DND-41 (cell line): Measurements from ENCODE around the gene ENGASE.

ENCODE experiments used
- ATAC-seq: fragments of 200-7000 bp; cut with Tn5 transposase; 3 replicates; pipeline ENCODE4 v1.9.1; 2021; ENCODE audit warnings: low read depth; ENCODE audit not compliant: insufficient read depth
- DNase-seq: peaks from one replicate; pipeline ENCODE4 v3.0.0-alpha.2; 2020
- H2AFZ ChIP-seq: 2 replicates; pipeline ENCODE4 v1.6.0; 2012; ENCODE audit warnings: low read depth, low read length
- H3K27ac ChIP-seq: 2 replicates; pipeline ENCODE4 v1.5.1; 2012; ENCODE audit warnings: low read length, inconsistent platforms
- H3K27me3 ChIP-seq: fragments of 200-600 bp; sonication (generic); 2 replicates; pipeline ENCODE4 v1.6.0; 2012; ENCODE audit warnings: low read length, mild to moderate bottlenecking, inconsistent platforms; ENCODE audit not compliant: insufficient read depth, poor library complexity
- H3K36me3 ChIP-seq: 2 replicates; pipeline ENCODE4 v1.5.1; 2012; ENCODE audit warnings: low read length, inconsistent platforms; ENCODE audit not compliant: insufficient read depth
- H3K4me1 ChIP-seq: 2 replicates; pipeline ENCODE4 v1.5.1; 2012; ENCODE audit warnings: mild to moderate bottlenecking, low read length; ENCODE audit not compliant: insufficient read depth
- H3K4me2 ChIP-seq: 2 replicates; pipeline ENCODE4 v1.6.0; 2012; ENCODE audit warnings: mild to moderate bottlenecking, moderate library complexity, low read length, inconsistent platforms; ENCODE audit not compliant: insufficient read depth
- H3K4me3 ChIP-seq, 2 experiments: fragments of 200-600 bp in 1 of 2; shearing (Covaris generic) in 1 of 2; 2 replicates each; pipeline ENCODE4 v1.5.1; 2012 to 2016; ENCODE audit warnings: inconsistent platforms in 2 of 2, low read length in 2 of 2, mild to moderate bottlenecking in 2 of 2, low read depth in 1 of 2, moderate library complexity in 1 of 2
- H3K79me2 ChIP-seq: 2 replicates; pipeline ENCODE4 v1.6.0; 2012; ENCODE audit warnings: low read length, inconsistent platforms; ENCODE audit not compliant: insufficient read depth
- H3K9ac ChIP-seq: 2 replicates; pipeline ENCODE4 v1.6.0; 2012; ENCODE audit warnings: low read depth, mild to moderate bottlenecking, inconsistent platforms, low read length, moderate library complexity
- H3K9me3 ChIP-seq: 2 replicates; pipeline ENCODE4 v1.5.1; 2012; ENCODE audit warnings: low read length, moderate library complexity, mild to moderate bottlenecking, inconsistent platforms; ENCODE audit not compliant: insufficient read depth, severe bottlenecking
- H4K20me1 ChIP-seq: 2 replicates; pipeline ENCODE4 v1.6.0; 2012; ENCODE audit warnings: low read length; ENCODE audit not compliant: insufficient read depth
- CTCF ChIP-seq: IDR thresholded peaks from 2 replicates; pipeline ENCODE4 v1.5.1; 2012; ENCODE audit warnings: borderline replicate concordance, low read length, moderate library complexity, mild to moderate bottlenecking; ENCODE audit not compliant: poor library complexity, severe bottlenecking; ENCODE audit errors: extremely low read depth
- EZH2 ChIP-seq: IDR thresholded peaks from 3 replicates; pipeline ENCODE4 v1.6.1; 2012; ENCODE audit warnings: borderline replicate concordance, low read depth, mild to moderate bottlenecking, moderate library complexity, low read length, inconsistent platforms; ENCODE audit not compliant: severe bottlenecking

Gene ENGASE

GRCh38 chr17:79034931-79035485 lies 39.6 kb upstream of the ENGASE start:
- Histone ChIP-seq H3K36me3 (no peaks in the 10 kb centered on the region), H3K4me3 (no peak overlapping the region), H3K27me3 (no peaks in the 10 kb centered on the region)

GRCh38 chr17:79035686-79036085 lies 38.9 kb upstream of the ENGASE start:
- ATAC-seq (no peak), DNase-seq (no peak)
- no peak overlapping the region for H3K4me2 ChIP-seq
- H3K27ac ChIP-seq = no peak overlapping the region
- H3K4me3 ChIP-seq = no peak overlapping the region
- H2AFZ ChIP-seq = no peak overlapping the region
- H3K36me3 ChIP-seq = no peaks in the 10 kb centered on the region
- no peaks in the 10 kb centered on the region for H3K79me2 ChIP-seq
- no peak for TF ChIP-seq EZH2
- TF ChIP-seq CTCF = no peak
- H3K9me3 ChIP-seq = no peaks in the 10 kb centered on the region
- no peaks in the 10 kb centered on the region for H3K27me3 ChIP-seq
- H4K20me1 ChIP-seq = no peaks in the 10 kb centered on the region; the same call in 1 of the 2 replicates
- H3K9ac ChIP-seq = no peak overlapping the region
- H3K4me1 ChIP-seq = no peaks in the 10 kb centered on the region

More at GRCh38 chr17:79034931-79035485, 39.6 kb upstream of the ENGASE start:
- Histone ChIP-seq H3K27ac (no peak overlapping the region), H4K20me1 (no peaks in the 10 kb centered on the region; the same call in 1 of the 2 replicates), H2AFZ (no peak overlapping the region), H3K9me3 (no peaks in the 10 kb centered on the region), H3K4me2 (no peak overlapping the region), H3K79me2 (no peaks in the 10 kb centered on the region), H3K9ac (no peak overlapping the region), H3K4me1 (no peaks in the 10 kb centered on the region)
- no peak for DNase-seq
- no peak for TF ChIP-seq EZH2
- no peak for ATAC-seq

GRCh38 chr17:79036181-79036580 lies 38.4 kb upstream of the ENGASE start:
- Histone ChIP-seq H3K9ac (no peak overlapping the region), H3K4me1 (no peaks in the 10 kb centered on the region), H4K20me1 (no peaks in the 10 kb centered on the region; the same call in 1 of the 2 replicates), H3K79me2 (no peaks in the 10 kb centered on the region), H2AFZ (no peak overlapping the region), H3K9me3 (no peaks in the 10 kb centered on the region), H3K4me3 (no peak overlapping the region), H3K27ac (no peak overlapping the region), H3K27me3 (no peaks in the 10 kb centered on the region), H3K4me2 (no peak overlapping the region), H3K36me3 (no peaks in the 10 kb centered on the region)
- TF ChIP-seq EZH2 (no peak), CTCF (no peak)
- no peak for ATAC-seq
- no peak for DNase-seq

GRCh38 chr17:79036596-79036995 lies 38.0 kb upstream of the ENGASE start:
- TF ChIP-seq EZH2 (no peak), CTCF (no peak)
- Histone ChIP-seq H3K36me3 (no peaks in the 10 kb centered on the region), H3K27me3 (no peaks in the 10 kb centered on the region), H3K9me3 (no peaks in the 10 kb centered on the region), H3K27ac (no peak overlapping the region), H3K9ac (no peak overlapping the region), H3K4me3 (no peak overlapping the region), H2AFZ (no peak overlapping the region), H3K4me1 (no peaks in the 10 kb centered on the region), H4K20me1 (no peaks in the 10 kb centered on the region; the same call in 1 of the 2 replicates), H3K4me2 (no peak overlapping the region), H3K79me2 (no peaks in the 10 kb centered on the region)
- ATAC-seq (no peak), DNase-seq (no peak)
